H1 (cell line): ENCODE data around the gene PLCB1. TPM values are rescaled to one million over a fixed set of nuclear protein-coding genes. Genes with fewer than 3 reads are reported as not detected.

Source experiments
- CTCF ChIA-PET: fragments of 300-600 bp; sonication (Branson Sonifier 250); formaldehyde crosslinking; loops from one replicate; lab custom pipeline; 2021; ENCODE audit not compliant: partially characterized antibody; lab: Charles Lee
- POLR2A ChIA-PET: fragments of 300-600 bp; sonication (Branson Sonifier 250); formaldehyde crosslinking; loops from one replicate; lab custom pipeline; 2021; ENCODE audit warnings: inconsistent platforms; ENCODE audit not compliant: partially characterized antibody; lab: Charles Lee
- DNase-seq, 2 experiments: peaks; one replicate each; pipeline versions ENCODE4 v3.0.0 to v3.0.0-alpha.2; 2010 to 2022; ENCODE audit warnings: low spot score in 2 of 2, low read depth in 1 of 2, mixed read lengths in 1 of 2
- FAIRE-seq: peaks from 2 replicates; lab custom pipeline; 2011; peaks lifted over from hg19 to GRCh38; lab: Jason Lieb, UNC
- H2AFZ ChIP-seq: 2 replicates; pipeline ENCODE4 v1.8.1; 2012; ENCODE audit warnings: low read length, inconsistent platforms
- H2AK5ac ChIP-seq: 2 replicates; pipeline ENCODE4 v1.6.1; 2013; ENCODE audit warnings: low read depth, low read length
- H2BK120ac ChIP-seq: replicated peaks from 2 replicates; pipeline ENCODE3; 2013; ENCODE audit warnings: low read depth, low read length, inconsistent platforms
- H2BK12ac ChIP-seq: 2 replicates; pipeline ENCODE4 v1.6.1; 2013; ENCODE audit warnings: low read depth, low read length
- H2BK15ac ChIP-seq: 2 replicates; pipeline ENCODE4 v1.6.1; 2013; ENCODE audit warnings: low read length
- H2BK20ac ChIP-seq: 2 replicates; pipeline ENCODE4 v1.6.1; 2013; ENCODE audit warnings: low read length
- H2BK5ac ChIP-seq: 2 replicates; pipeline ENCODE4 v1.6.1; 2013; ENCODE audit warnings: low read depth, low read length
- H3K14ac ChIP-seq: 2 replicates; pipeline ENCODE4 v1.6.1; 2013; ENCODE audit warnings: inconsistent platforms; ENCODE audit not compliant: insufficient read length
- H3K18ac ChIP-seq: 2 replicates; pipeline ENCODE4 v1.6.1; 2013; ENCODE audit warnings: low read length; ENCODE audit errors: extremely low read depth
- H3K23ac ChIP-seq: 2 replicates; pipeline ENCODE4 v1.6.1; 2013; ENCODE audit warnings: inconsistent platforms; ENCODE audit not compliant: insufficient read length
- H3K23me2 ChIP-seq: 2 replicates; pipeline ENCODE4 v1.6.1; 2013; ENCODE audit warnings: low read depth, low read length
- H3K27ac ChIP-seq: 2 replicates; pipeline ENCODE4 v1.6.1; 2011; ENCODE audit warnings: low read depth, low read length, inconsistent platforms
- H3K27me3 ChIP-seq, 4 experiments: replicated peaks in 1 of 4; 1 replicate in 1 of 4; 2 replicates in 3 of 4; pipeline versions ENCODE4 v1.6.1 to v1.8.1; 2011 to 2013; ENCODE audit warnings: low read length in 3 of 4, mild to moderate bottlenecking in 3 of 4, inconsistent platforms in 2 of 4, mixed read lengths in 2 of 4, moderate library complexity in 1 of 4; ENCODE audit not compliant: control insufficient read depth in 3 of 4, insufficient read depth in 3 of 4; ENCODE audit errors: extremely low read depth in 1 of 4
- H3K36me3 ChIP-seq, 4 experiments: 2 replicates each; pipeline versions ENCODE4 v1.6.1 to v1.8.1; 2011 to 2013; ENCODE audit warnings: mild to moderate bottlenecking in 4 of 4, low read length in 3 of 4, moderate library complexity in 2 of 4, control low read depth in 1 of 4, inconsistent platforms in 1 of 4; ENCODE audit not compliant: insufficient read depth in 4 of 4, control insufficient read depth in 2 of 4
- H3K4ac ChIP-seq: replicated peaks from 2 replicates; pipeline ENCODE3; 2013; ENCODE audit warnings: low read length, low read depth, mixed read lengths, inconsistent platforms; ENCODE audit not compliant: insufficient read length
- H3K4me1 ChIP-seq, 4 experiments: replicated peaks in 1 of 4; 1 replicate in 1 of 4; 2 replicates in 3 of 4; pipeline versions ENCODE4 v1.6.1 to v1.8.1; 2011 to 2013; ENCODE audit warnings: low read length in 3 of 4, inconsistent platforms in 2 of 4, mixed read lengths in 1 of 4; ENCODE audit not compliant: insufficient read depth in 4 of 4, control insufficient read depth in 3 of 4
- H3K4me2 ChIP-seq, 2 experiments: 2 replicates each; pipeline versions ENCODE4 v1.6.1 to v1.8.1; 2011 to 2013; ENCODE audit warnings: low read depth in 2 of 2, low read length in 2 of 2, control low read depth in 1 of 2, inconsistent platforms in 1 of 2, mild to moderate bottlenecking in 1 of 2; ENCODE audit not compliant: insufficient read depth in 1 of 2
- H3K4me3 ChIP-seq, 4 experiments: fragments of 200-600, 300-600 bp in 1 of 4; sonication (generic), shearing (Covaris generic), sonication (Bioruptor Twin) in 1 of 4; 2 replicates each; pipeline versions ENCODE4 v1.5.1 to v1.8.1; 2011 to 2016; ENCODE audit warnings: low read length in 4 of 4, low read depth in 3 of 4, control low read depth in 2 of 4, inconsistent platforms in 2 of 4, mild to moderate bottlenecking in 2 of 4, mixed read lengths in 1 of 4, moderate library complexity in 1 of 4; ENCODE audit not compliant: insufficient read depth in 2 of 4; ENCODE audit errors: extremely low read depth in 1 of 4
- H3K56ac ChIP-seq: replicated peaks from 2 replicates; pipeline ENCODE3; 2013; ENCODE audit warnings: low read depth, mild to moderate bottlenecking, mixed read lengths, low read length, inconsistent platforms; ENCODE audit not compliant: insufficient read length
- H3K79me1 ChIP-seq: 2 replicates; pipeline ENCODE4 v1.6.1; 2013; ENCODE audit warnings: low read depth, low read length, control low read depth
- H3K79me2 ChIP-seq, 2 experiments: 2 replicates each; pipeline versions ENCODE4 v1.6.1 to v1.8.1; 2012 to 2013; ENCODE audit warnings: low read length in 2 of 2, mild to moderate bottlenecking in 2 of 2, inconsistent platforms in 1 of 2; ENCODE audit not compliant: insufficient read depth in 2 of 2, control insufficient read depth in 1 of 2
- H3K9ac ChIP-seq, 4 experiments: replicated peaks in 1 of 4; 1 replicate in 1 of 4; 2 replicates in 3 of 4; pipeline versions ENCODE4 v1.6.1 to v1.8.1; 2011 to 2013; ENCODE audit warnings: low read depth in 3 of 4, low read length in 3 of 4, control low read depth in 2 of 4, mild to moderate bottlenecking in 2 of 4, moderate library complexity in 2 of 4, inconsistent platforms in 1 of 4; ENCODE audit errors: extremely low read depth in 1 of 4
- H3K9me3 ChIP-seq, 2 experiments: 2 replicates each; pipeline versions ENCODE4 v1.6.1 to v1.8.1; 2012 to 2013; ENCODE audit warnings: mild to moderate bottlenecking in 2 of 2, moderate library complexity in 2 of 2, control low read depth in 1 of 2, inconsistent platforms in 1 of 2, low read depth in 1 of 2, low read length in 1 of 2, mixed read lengths in 1 of 2; ENCODE audit not compliant: insufficient read depth in 2 of 2
- H4K20me1 ChIP-seq, 2 experiments: replicated peaks in 1 of 2; 2 replicates each; pipeline versions ENCODE3 to v1.8.1; 2011 to 2013; ENCODE audit warnings: inconsistent platforms in 2 of 2, low read length in 2 of 2, mild to moderate bottlenecking in 1 of 2; ENCODE audit not compliant: insufficient read depth in 2 of 2, control insufficient read depth in 1 of 2
- H4K5ac ChIP-seq: 2 replicates; pipeline ENCODE4 v1.6.1; 2013; ENCODE audit warnings: low read length, low read depth, mixed read lengths, inconsistent platforms; ENCODE audit not compliant: insufficient read length
- H4K8ac ChIP-seq: 2 replicates; pipeline ENCODE4 v1.8.0; 2013; ENCODE audit warnings: mild to moderate bottlenecking, moderate library complexity, low read length, inconsistent platforms; ENCODE audit not compliant: insufficient read depth; ENCODE audit errors: extremely low read depth
- H4K91ac ChIP-seq: replicated peaks from 2 replicates; pipeline ENCODE3; 2013; ENCODE audit warnings: low read length, mixed read lengths, inconsistent platforms; ENCODE audit not compliant: insufficient read length
- ASH2L ChIP-seq: fragments of 200-600, 300-600 bp; sonication (generic); IDR thresholded peaks from one replicate; pipeline ENCODE4 v1.7.1; 2017; ENCODE audit warnings: low read length
- EZH2 ChIP-seq: fragments of 200-600 bp; sonication (generic); IDR thresholded peaks from 2 replicates; pipeline ENCODE4 v1.7.1; 2012; ENCODE audit warnings: low read depth, mild to moderate bottlenecking, moderate library complexity, low read length, inconsistent platforms; ENCODE audit not compliant: severe bottlenecking
- NANOG ChIP-seq: IDR thresholded peaks from 2 replicates; pipeline ENCODE4 v1.6.1; 2011; ENCODE audit warnings: low read length, low read depth, mild to moderate bottlenecking, inconsistent platforms; ENCODE audit not compliant: insufficient read depth, poor library complexity, severe bottlenecking
- PHF8 ChIP-seq: fragments of 200-600 bp; sonication (generic); conservative IDR thresholded peaks from 2 replicates; pipeline ENCODE4 v1.7.1; 2012; ENCODE audit warnings: low read depth, mild to moderate bottlenecking, inconsistent platforms, low read length, moderate library complexity
- RNF2 ChIP-seq: fragments of 200-900, 300-1000 bp; sonication (generic); IDR thresholded peaks from 2 replicates; pipeline ENCODE4 v1.7.1; 2016; ENCODE audit warnings: borderline replicate concordance, low read depth, mild to moderate bottlenecking, antibody characterized with exemption, low read length; ENCODE audit not compliant: poor library complexity, severe bottlenecking; ENCODE audit errors: missing control alignments
- WGBS, 2 experiments: shearing (Covaris generic) in 1 of 2; methylation state at CpG; one replicate each; pipeline versions ENCODE4 v1.1.6 to v1.1.7; 2013 to 2015; ENCODE audit warnings: low lambda C conversion rate in 2 of 2, mixed read lengths in 2 of 2, inconsistent platforms in 1 of 2, low coverage in 1 of 2, missing lambda C conversion rate in 1 of 2; ENCODE audit not compliant: insufficient replicate concordance in 2 of 2, insufficient coverage in 1 of 2, insufficient read length in 1 of 2; ENCODE audit errors: extremely low coverage in 1 of 2, missing lambda C conversion rate in 1 of 2; 5-methylcytosine and 5-hydroxymethylcytosine counted together
- polyA plus RNA-seq, 7 experiments: library from polyadenylated mRNA; depleted of rRNA in 3 of 7; stranded (reverse) in 5 of 7; unstranded in 2 of 7; fragments of >200 nt in 5 of 7; fragments of 200-250 nt in 2 of 7; gene quantifications; 1 replicate in 5 of 7; 2 replicates in 1 of 7; 4 replicates in 1 of 7; pipeline versions ENCODE4 v1.2.1 to v1.2.3, GENCODE V29; 2011 to 2013; ENCODE audit warnings: missing spikeins in 2 of 7, mixed read lengths in 2 of 7
- total RNA-seq: library from RNA; stranded (reverse); fragmentation: NEBNext Ultra II Directional; extraction: Animal tissue kit (Norgen Biotek cat#: 25700); gene quantifications from 2 replicates; pipeline ENCODE4 v1.2.1, GENCODE V29; 2021
- TF ChIP-seq, protein P1 (sequence below): IDR thresholded peaks from 2 replicates; pipeline ENCODE4 v1.6.1; 2011; ENCODE audit warnings: low read length, improper control_type of control experiment

PLCB1 gene
- total and polyA plus RNA-seq, 2 of the 8 experiments (the other 6 are each of a cell fraction or from before 2014, with no cell fraction given), result 2.6 to 9.1 TPM

DNA sequence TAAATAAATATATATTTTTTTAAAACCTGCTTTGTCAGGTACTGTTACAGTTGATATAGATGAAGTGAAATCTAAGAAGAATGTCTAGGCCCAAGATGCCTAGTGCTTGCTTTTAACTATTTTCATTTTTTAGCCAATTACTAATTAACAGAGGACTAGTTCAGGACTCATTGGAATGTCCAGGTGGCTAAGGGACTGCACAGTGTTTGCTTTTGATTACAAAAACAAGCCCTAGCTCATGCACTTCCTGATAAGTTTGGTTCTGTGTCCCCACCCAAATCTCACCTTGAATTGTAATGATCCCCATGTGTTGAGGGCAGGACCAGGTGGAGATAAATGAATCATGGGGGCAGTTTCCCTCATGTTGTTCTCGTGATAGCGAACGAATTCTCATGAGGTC, 417.1 kb downstream of the PLCB1 start:
- TF ChIP-seq RNF2 (no peak), PHF8 (no peak), ASH2L (no peak), EZH2 (no peak), NANOG (no peak)
- TF ChIP-seq, protein P1, sequence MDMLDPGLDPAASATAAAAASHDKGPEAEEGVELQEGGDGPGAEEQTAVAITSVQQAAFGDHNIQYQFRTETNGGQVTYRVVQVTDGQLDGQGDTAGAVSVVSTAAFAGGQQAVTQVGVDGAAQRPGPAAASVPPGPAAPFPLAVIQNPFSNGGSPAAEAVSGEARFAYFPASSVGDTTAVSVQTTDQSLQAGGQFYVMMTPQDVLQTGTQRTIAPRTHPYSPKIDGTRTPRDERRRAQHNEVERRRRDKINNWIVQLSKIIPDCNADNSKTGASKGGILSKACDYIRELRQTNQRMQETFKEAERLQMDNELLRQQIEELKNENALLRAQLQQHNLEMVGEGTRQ, result no peak
- Histone ChIP-seq H3K14ac (no peak overlapping the region), H4K20me1 (no peaks in the 10 kb centered on the region), H4K91ac (no peak overlapping the region), H2AFZ (no peak overlapping the region), H3K4me1 (no peaks in the 10 kb centered on the region), H2BK5ac (no peak overlapping the region), H2BK120ac (no peak overlapping the region), H3K56ac (no peak overlapping the region), H2BK12ac (no peak overlapping the region), H2BK15ac (no peak overlapping the region), H3K23me2 (no peaks in the 10 kb centered on the region), H3K36me3 (no peaks in the 10 kb centered on the region), H3K79me2 (no peaks in the 10 kb centered on the region), H3K18ac (no peak overlapping the region), H3K9ac (no peak overlapping the region), H4K8ac (no peak overlapping the region), H3K4me2 (no peak overlapping the region), H3K23ac (no peak overlapping the region), H3K4me3 (no peak overlapping the region), H2BK20ac (no peak overlapping the region), H3K27ac (no peak overlapping the region), H3K9me3 (no peaks in the 10 kb centered on the region), H3K79me1 (no peaks in the 10 kb centered on the region), H3K4ac (no peak overlapping the region), H2AK5ac (no peak overlapping the region), H3K27me3 (no peaks in the 10 kb centered on the region), H4K5ac (no peak overlapping the region)
- CTCF ChIA-PET, result no interaction called here
- 94% methylated on average over 3 of the region's 3 CpGs; no CpG with 5 or more reads in 1 of the 2 experiments for WGBS, 2 experiments
- POLR2A ChIA-PET, result no interaction called here
- no peak for FAIRE-seq
- no peak for DNase-seq
